SK-N-SH treated with all-trans-retinoic acid at 6 μM for 48 hours (cell line): Measurements from ENCODE around the gene SVOPL.

Source experiments
- ATAC-seq: fragments of 200-7000 bp; cut with Tn5 transposase; 3 replicates; pipeline ENCODE4 v1.9.1; 2020; ENCODE audit warnings: mild to moderate bottlenecking, moderate library complexity
- BACH2 ChIP-seq: fragments of 250-450 bp; sonication (Bioruptor Pico); IDR thresholded peaks from 2 replicates; pipeline ENCODE4 v1.9.0; 2021; ENCODE audit warnings: mild to moderate bottlenecking, borderline replicate concordance
- CREB5 ChIP-seq: fragments of 250-450 bp; sonication (Bioruptor Pico); IDR thresholded peaks from 2 replicates; pipeline ENCODE4 v1.5.1; 2020; ENCODE audit warnings: low read depth, mild to moderate bottlenecking, moderate library complexity
- CSDC2 ChIP-seq: fragments of 250-450 bp; sonication (Bioruptor Pico); IDR thresholded peaks from 2 replicates; pipeline ENCODE4 v1.5.0; 2020; ENCODE audit warnings: mild to moderate bottlenecking, moderate library complexity
- CSRNP3 ChIP-seq: fragments of 250-450 bp; sonication (Bioruptor Pico); IDR thresholded peaks from 2 replicates; pipeline ENCODE4 v1.5.1; 2021; ENCODE audit warnings: mild to moderate bottlenecking, moderate library complexity
- GLIS3 ChIP-seq: fragments of 250-450 bp; sonication (Bioruptor Pico); IDR thresholded peaks from 2 replicates; pipeline ENCODE4 v1.5.0; 2020; ENCODE audit warnings: mild to moderate bottlenecking, moderate library complexity
- ISL1 ChIP-seq: fragments of 250-450 bp; sonication (Bioruptor Pico); IDR thresholded peaks from 2 replicates; pipeline ENCODE4 v2.1.2; 2022; ENCODE audit warnings: mild to moderate bottlenecking, moderate library complexity
- OSR1 ChIP-seq: fragments of 250-450 bp; sonication (Bioruptor Pico); IDR thresholded peaks from 2 replicates; pipeline ENCODE4 v1.8.0; 2022; ENCODE audit warnings: moderate library complexity, mild to moderate bottlenecking, inconsistent platforms
- RARB ChIP-seq: fragments of 250-450 bp; sonication (Bioruptor Pico); IDR thresholded peaks from 2 replicates; pipeline ENCODE4 v1.8.0; 2021; ENCODE audit warnings: mild to moderate bottlenecking, moderate library complexity
- SNAI2 ChIP-seq: fragments of 250-450 bp; sonication (Bioruptor Pico); IDR thresholded peaks from 2 replicates; pipeline ENCODE4 v1.5.0; 2020; ENCODE audit warnings: mild to moderate bottlenecking, moderate library complexity
- TCF4 ChIP-seq: fragments of 250-450 bp; sonication (Bioruptor Pico); IDR thresholded peaks from 2 replicates; pipeline ENCODE4 v1.8.0; 2021; ENCODE audit warnings: mild to moderate bottlenecking, moderate library complexity, borderline replicate concordance
- TOX ChIP-seq: fragments of 250-450 bp; sonication (Bioruptor Pico); IDR thresholded peaks from 2 replicates; pipeline ENCODE4 v1.8.0; 2021; ENCODE audit warnings: mild to moderate bottlenecking, moderate library complexity, borderline replicate concordance
- TSHZ2 ChIP-seq: fragments of 250-450 bp; sonication (Bioruptor Pico); IDR thresholded peaks from 2 replicates; pipeline ENCODE4 v1.5.0; 2020; ENCODE audit warnings: mild to moderate bottlenecking, moderate library complexity
- ZC3H10 ChIP-seq: fragments of 250-450 bp; sonication (Bioruptor Pico); IDR thresholded peaks from 2 replicates; pipeline ENCODE4 v1.5.1; 2021; ENCODE audit warnings: mild to moderate bottlenecking, moderate library complexity
- ZFP3 ChIP-seq: fragments of 250-450 bp; sonication (Bioruptor Pico); IDR thresholded peaks from 2 replicates; pipeline ENCODE4 v1.5.0; 2020; ENCODE audit warnings: mild to moderate bottlenecking, moderate library complexity
- ZFP30 ChIP-seq: fragments of 450-650 bp; formaldehyde crosslinking; IDR thresholded peaks from 2 replicates; pipeline ENCODE4 v1.5.0; 2022; ENCODE audit warnings: mild to moderate bottlenecking, moderate library complexity
- ZNF565 ChIP-seq: fragments of 450-650 bp; formaldehyde crosslinking; conservative IDR thresholded peaks from 2 replicates; pipeline ENCODE4 v1.5.0; 2020; ENCODE audit warnings: low read depth, mild to moderate bottlenecking, moderate library complexity
- ZNF70 ChIP-seq: fragments of 450-650 bp; formaldehyde crosslinking; IDR thresholded peaks from 2 replicates; pipeline ENCODE4 v1.5.0; 2020; ENCODE audit warnings: mild to moderate bottlenecking, moderate library complexity
- ZNF8 ChIP-seq: fragments of 450-650 bp; formaldehyde crosslinking; IDR thresholded peaks from 2 replicates; pipeline ENCODE4 v1.5.0; 2020; ENCODE audit warnings: mild to moderate bottlenecking, moderate library complexity

SVOPL gene

GRCh38 chr7:138546829-138547228, 154.3 kb downstream of the SVOPL start:
- TF ChIP-seq CSDC2 (CRISPR knock-in tag) (no peak), ZNF8 (CRISPR knock-in tag) (peak; percentile 53; the same call in 1 of the 2 replicates)
- TF ChIP-seq, all 23 proteins: peak for 1
- ATAC-seq, result no peak

GRCh38 chr7:138546064-138546619, 155.0 kb downstream of the SVOPL start:
- TF ChIP-seq CSRNP3 (CRISPR knock-in tag), result no peak
- TF ChIP-seq ZFP30, result no peak
- no peak for TF ChIP-seq ZNF565
- TF ChIP-seq CREB5, result no peak
- TF ChIP-seq ZFP3 (CRISPR knock-in tag), result no peak
- no peak for TF ChIP-seq RARB (CRISPR knock-in tag)
- no peak for TF ChIP-seq TSHZ2
- no peak for TF ChIP-seq BACH2
- no peak for TF ChIP-seq OSR1 (CRISPR knock-in tag)
- TF ChIP-seq ZNF70, result no peak
- no peak for TF ChIP-seq TOX (CRISPR knock-in tag)
- no peak for TF ChIP-seq ZC3H10 (CRISPR knock-in tag)
- no peak for TF ChIP-seq ISL1 (CRISPR knock-in tag)
- TF ChIP-seq ZNF8 (CRISPR knock-in tag), result no peak
- TF ChIP-seq SNAI2 (CRISPR knock-in tag), result no peak
- TF ChIP-seq TCF4 (CRISPR knock-in tag), result no peak
- ATAC-seq, result no peak

GRCh38 chr7:138545123-138545522, 156.0 kb downstream of the SVOPL start:
- TF ChIP-seq ZNF565, result no peak
- TF ChIP-seq CREB5, result no peak
- TF ChIP-seq GLIS3 (CRISPR knock-in tag), result no peak
- TF ChIP-seq SNAI2 (CRISPR knock-in tag), result no peak
- TF ChIP-seq ZNF8 (CRISPR knock-in tag), result no peak
- TF ChIP-seq TOX (CRISPR knock-in tag), result no peak
- no peak for TF ChIP-seq ISL1 (CRISPR knock-in tag)
- no peak for ATAC-seq
